ENCODE measurements around the gene OPRM1. TPM values are rescaled to one million over a fixed set of nuclear protein-coding genes. Genes with fewer than 3 reads are reported as not detected.

OPRM1 gene
- total RNA-seq, 1 experiment from 2014 or later: not detected

DNA sequence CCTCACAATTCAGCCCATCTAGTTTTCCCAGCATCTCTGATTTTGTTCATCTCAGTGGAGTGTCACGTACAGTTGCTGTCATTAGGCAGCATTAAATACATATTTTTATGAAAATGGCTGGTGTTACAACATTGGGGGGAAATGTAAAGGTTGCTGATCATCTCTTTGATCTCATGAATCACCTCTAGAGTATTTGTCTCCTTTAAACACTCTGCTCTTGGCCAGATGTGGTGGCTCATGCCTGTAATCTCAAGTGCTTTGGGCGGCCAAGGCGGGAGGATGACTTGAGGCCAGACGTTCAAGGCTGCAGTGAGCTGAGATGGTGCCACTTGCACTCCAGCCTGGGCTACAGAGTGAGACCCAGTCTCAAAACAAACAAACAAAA, 189.5 kb downstream of the OPRM1 start:
- no peak for DNase-seq (ENCODE audit: unreplicated experiment)
- Mint-ChIP-seq H3K9me3 (ENCODE audit: unreplicated experiment) (no peaks in the 10 kb centered on the region), H3K4me1 (ENCODE audit: insufficient read depth, unreplicated experiment) (no peaks in the 10 kb centered on the region), H3K27me3 (ENCODE audit: insufficient read depth, unreplicated experiment) (no peaks in the 10 kb centered on the region), H3K4me3 (ENCODE audit: unreplicated experiment) (no peak overlapping the region), H3K36me3 (ENCODE audit: insufficient read depth, unreplicated experiment) (no peaks in the 10 kb centered on the region), H3K27ac (ENCODE audit: low read depth, unreplicated experiment) (no peak overlapping the region)
- no TSS peak for BruUV-seq (replicated peaks)
- TF ChIP-seq, protein P1, sequence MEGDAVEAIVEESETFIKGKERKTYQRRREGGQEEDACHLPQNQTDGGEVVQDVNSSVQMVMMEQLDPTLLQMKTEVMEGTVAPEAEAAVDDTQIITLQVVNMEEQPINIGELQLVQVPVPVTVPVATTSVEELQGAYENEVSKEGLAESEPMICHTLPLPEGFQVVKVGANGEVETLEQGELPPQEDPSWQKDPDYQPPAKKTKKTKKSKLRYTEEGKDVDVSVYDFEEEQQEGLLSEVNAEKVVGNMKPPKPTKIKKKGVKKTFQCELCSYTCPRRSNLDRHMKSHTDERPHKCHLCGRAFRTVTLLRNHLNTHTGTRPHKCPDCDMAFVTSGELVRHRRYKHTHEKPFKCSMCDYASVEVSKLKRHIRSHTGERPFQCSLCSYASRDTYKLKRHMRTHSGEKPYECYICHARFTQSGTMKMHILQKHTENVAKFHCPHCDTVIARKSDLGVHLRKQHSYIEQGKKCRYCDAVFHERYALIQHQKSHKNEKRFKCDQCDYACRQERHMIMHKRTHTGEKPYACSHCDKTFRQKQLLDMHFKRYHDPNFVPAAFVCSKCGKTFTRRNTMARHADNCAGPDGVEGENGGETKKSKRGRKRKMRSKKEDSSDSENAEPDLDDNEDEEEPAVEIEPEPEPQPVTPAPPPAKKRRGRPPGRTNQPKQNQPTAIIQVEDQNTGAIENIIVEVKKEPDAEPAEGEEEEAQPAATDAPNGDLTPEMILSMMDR (IDR thresholded peaks at IDR 0.05; ENCODE audit: unreplicated experiment): no peak
- POLR2A ChIA-PET: no interaction called here
- intact Hi-C loops (cut with micrococcal nuclease): no loop called here
- CTCF ChIA-PET: interaction anchor here (0.6 kb wide), 1 partner anchor 32 kb away, joined by 3 read pairs; no protein-coding TSS in a partner anchor

DNA sequence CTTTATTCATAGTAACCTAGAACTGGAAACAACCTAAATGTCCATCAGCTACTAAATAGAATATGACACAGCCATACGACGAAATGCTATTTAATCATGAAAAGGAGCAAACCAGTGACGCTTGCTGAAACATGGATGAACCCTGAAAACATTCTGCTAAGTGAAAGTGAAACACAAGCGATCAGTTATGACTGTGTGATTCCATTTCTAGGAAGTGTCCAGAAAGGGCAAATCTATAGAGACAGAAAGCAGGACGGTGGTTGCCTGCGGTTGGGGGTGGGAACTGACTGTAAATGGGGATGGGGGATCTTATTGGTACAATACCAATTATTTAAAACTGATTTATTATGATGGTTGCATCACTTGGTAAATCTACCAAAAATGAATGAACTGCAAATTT, 190.7 kb downstream of the OPRM1 start:
- Mint-ChIP-seq H3K27me3 (ENCODE audit: insufficient read depth, unreplicated experiment) (no peaks in the 10 kb centered on the region), H3K36me3 (ENCODE audit: insufficient read depth, unreplicated experiment) (no peaks in the 10 kb centered on the region), H3K27ac (ENCODE audit: low read depth, unreplicated experiment) (no peak overlapping the region), H3K4me1 (ENCODE audit: insufficient read depth, unreplicated experiment) (no peaks in the 10 kb centered on the region), H3K9me3 (ENCODE audit: unreplicated experiment) (no peaks in the 10 kb centered on the region), H3K4me3 (ENCODE audit: unreplicated experiment) (no peak overlapping the region)
- ChIA-PET CTCF (interaction anchor here (0.7 kb wide), 1 partner anchor 16 kb away, joined by 3 read pairs; no protein-coding TSS in a partner anchor), POLR2A (no interaction called here)
- TF ChIP-seq, protein P1 (IDR thresholded peaks at IDR 0.05; ENCODE audit: unreplicated experiment): no peak
- no peak for DNase-seq (ENCODE audit: unreplicated experiment)
- intact Hi-C loops (cut with micrococcal nuclease): no loop called here
- no TSS peak for BruUV-seq (replicated peaks)

DNA sequence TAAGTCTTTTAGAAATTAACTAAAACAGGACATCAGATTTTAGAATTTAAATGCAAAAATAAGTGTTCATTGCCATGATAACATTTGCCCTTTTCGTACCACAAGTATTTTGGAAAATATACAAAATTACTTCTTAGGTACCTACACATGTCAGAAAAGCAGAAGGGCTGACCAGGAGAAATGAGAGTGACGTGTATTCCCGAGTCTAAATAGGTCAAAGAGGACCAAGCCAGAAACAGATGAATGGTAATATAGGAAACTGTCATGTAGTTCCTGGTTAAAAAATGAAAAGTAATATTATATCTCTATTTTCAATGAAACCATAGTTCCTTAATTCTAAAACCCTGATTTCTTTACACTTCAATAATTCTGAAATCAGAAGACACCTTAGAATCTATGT, 191.4 kb downstream of the OPRM1 start:
- CTCF ChIA-PET: no interaction called here
- POLR2A ChIA-PET: no interaction called here
- no peak for DNase-seq (ENCODE audit: unreplicated experiment)
- no peak overlapping the region for H3K4me3 Mint-ChIP-seq (ENCODE audit: unreplicated experiment)
- TF ChIP-seq, protein P1 (IDR thresholded peaks at IDR 0.05; ENCODE audit: unreplicated experiment): no peak
- no peaks in the 10 kb centered on the region for H3K4me1 Mint-ChIP-seq (ENCODE audit: insufficient read depth, unreplicated experiment)
- intact Hi-C loops (cut with micrococcal nuclease): no loop called here
- no TSS peak for BruUV-seq (replicated peaks)
- H3K27me3 Mint-ChIP-seq (ENCODE audit: insufficient read depth, unreplicated experiment): no peaks in the 10 kb centered on the region
- H3K36me3 Mint-ChIP-seq (ENCODE audit: insufficient read depth, unreplicated experiment): no peaks in the 10 kb centered on the region
- no peak overlapping the region for H3K27ac Mint-ChIP-seq (ENCODE audit: low read depth, unreplicated experiment)
- no peaks in the 10 kb centered on the region for H3K9me3 Mint-ChIP-seq (ENCODE audit: unreplicated experiment)

DNA sequence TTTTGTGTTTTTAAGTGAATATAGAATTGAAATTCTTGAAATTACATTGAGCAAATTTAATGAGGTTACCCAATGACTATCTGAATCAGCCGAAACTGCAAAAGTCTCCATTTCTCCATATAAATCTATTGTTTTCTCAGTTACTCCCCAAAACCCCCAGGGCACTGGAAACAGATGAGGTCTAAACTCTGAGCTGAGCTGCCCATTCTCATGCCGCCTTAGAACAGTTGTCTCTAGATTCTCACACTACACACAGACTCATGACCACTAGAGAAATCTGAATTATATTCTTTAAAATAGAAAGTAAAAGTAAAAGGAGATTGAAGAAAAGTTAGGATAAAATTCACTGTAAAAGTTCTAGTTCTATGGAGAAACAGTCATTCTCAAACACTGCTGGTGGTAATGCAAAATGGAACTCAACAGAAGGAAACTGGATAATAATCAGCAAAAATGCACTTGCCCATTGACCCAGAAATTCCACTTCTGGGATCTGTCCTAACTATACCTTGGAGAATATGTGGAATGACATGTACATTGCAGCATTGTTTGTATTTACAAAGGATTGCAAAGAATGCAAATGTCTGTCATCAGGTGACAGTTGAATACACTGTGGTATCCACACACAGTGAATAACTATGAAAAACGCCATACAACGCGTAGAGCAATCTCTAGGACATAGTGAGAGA, 192.0 kb downstream of the OPRM1 start:
- no TSS peak for BruUV-seq (replicated peaks)
- POLR2A ChIA-PET: no interaction called here
- H3K36me3 Mint-ChIP-seq (ENCODE audit: insufficient read depth, unreplicated experiment): no peaks in the 10 kb centered on the region
- intact Hi-C loops (cut with micrococcal nuclease): no loop called here
- CTCF ChIA-PET: interaction anchor here (0.7 kb wide), 1 partner anchor 139 kb away, joined by 4 read pairs; no protein-coding TSS in a partner anchor
- no peak for DNase-seq (ENCODE audit: unreplicated experiment)
- H3K27ac Mint-ChIP-seq (ENCODE audit: low read depth, unreplicated experiment): no peak overlapping the region
- H3K4me3 Mint-ChIP-seq (ENCODE audit: unreplicated experiment): no peak overlapping the region
- TF ChIP-seq, protein P1 (IDR thresholded peaks at IDR 0.05; ENCODE audit: unreplicated experiment): no peak
- H3K27me3 Mint-ChIP-seq (ENCODE audit: insufficient read depth, unreplicated experiment): no peaks in the 10 kb centered on the region
- H3K4me1 Mint-ChIP-seq (ENCODE audit: insufficient read depth, unreplicated experiment): no peaks in the 10 kb centered on the region
- no peaks in the 10 kb centered on the region for H3K9me3 Mint-ChIP-seq (ENCODE audit: unreplicated experiment)
